AG09319 (cell line): ENCODE measurements around the gene OBP2A.

Experiments
- DNase-seq: peaks from one replicate; pipeline ENCODE4 v3.0.0-alpha.2; 2010; ENCODE audit warnings: low read depth; ENCODE audit errors: extremely low read depth
- TF ChIP-seq, protein P1 (sequence below): IDR thresholded peaks from 2 replicates; pipeline ENCODE4 v1.5.1; 2011; ENCODE audit warnings: low read depth, mild to moderate bottlenecking, inconsistent platforms, low read length, moderate library complexity

OBP2A gene

DNA sequence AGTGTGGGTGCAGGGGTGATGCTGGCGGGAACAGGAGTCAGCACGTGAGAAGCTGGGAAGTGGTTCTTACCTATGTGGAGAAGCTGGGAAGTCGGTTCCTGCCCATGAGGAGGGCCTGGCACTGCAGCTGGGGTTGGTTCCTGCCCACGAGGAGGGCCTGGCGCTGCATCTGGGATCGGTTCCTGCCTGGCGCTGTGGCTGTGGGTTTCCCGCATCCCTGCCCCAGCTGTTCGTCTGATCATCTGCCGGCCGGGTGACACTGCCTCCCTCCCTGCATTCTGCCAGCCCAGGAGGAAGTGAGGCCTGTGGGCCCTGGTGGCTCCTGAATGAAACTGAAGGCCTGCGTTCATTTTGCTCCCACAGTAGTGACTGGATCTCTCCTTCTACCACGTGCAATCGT, 5.1 kb downstream of the OBP2A start:
- TF ChIP-seq, protein P1, sequence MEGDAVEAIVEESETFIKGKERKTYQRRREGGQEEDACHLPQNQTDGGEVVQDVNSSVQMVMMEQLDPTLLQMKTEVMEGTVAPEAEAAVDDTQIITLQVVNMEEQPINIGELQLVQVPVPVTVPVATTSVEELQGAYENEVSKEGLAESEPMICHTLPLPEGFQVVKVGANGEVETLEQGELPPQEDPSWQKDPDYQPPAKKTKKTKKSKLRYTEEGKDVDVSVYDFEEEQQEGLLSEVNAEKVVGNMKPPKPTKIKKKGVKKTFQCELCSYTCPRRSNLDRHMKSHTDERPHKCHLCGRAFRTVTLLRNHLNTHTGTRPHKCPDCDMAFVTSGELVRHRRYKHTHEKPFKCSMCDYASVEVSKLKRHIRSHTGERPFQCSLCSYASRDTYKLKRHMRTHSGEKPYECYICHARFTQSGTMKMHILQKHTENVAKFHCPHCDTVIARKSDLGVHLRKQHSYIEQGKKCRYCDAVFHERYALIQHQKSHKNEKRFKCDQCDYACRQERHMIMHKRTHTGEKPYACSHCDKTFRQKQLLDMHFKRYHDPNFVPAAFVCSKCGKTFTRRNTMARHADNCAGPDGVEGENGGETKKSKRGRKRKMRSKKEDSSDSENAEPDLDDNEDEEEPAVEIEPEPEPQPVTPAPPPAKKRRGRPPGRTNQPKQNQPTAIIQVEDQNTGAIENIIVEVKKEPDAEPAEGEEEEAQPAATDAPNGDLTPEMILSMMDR = no peak
- DNase-seq = no peak

DNA sequence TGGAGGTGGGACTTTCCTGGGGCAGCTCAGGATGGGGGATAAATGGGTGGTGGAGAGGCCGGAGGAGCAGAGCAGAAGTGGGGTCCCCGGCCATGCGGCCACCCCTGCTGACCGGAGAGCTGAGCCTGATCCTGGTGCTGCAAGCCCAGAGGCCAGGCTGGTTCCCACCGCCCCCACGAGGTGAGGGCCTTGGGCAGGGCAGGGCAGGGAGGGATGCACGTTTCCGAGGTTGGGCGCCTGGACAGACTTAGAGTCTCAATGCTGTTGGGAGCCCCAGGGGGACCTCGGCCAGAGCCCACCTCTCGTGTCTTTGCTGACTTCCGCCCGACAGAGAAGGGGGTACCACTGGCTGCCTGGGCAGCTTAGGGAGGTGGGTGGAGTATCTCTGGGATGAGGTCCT, 5.5 kb downstream of the OBP2A start:
- DNase-seq = no peak
- TF ChIP-seq, protein P1 = no peak

DNA sequence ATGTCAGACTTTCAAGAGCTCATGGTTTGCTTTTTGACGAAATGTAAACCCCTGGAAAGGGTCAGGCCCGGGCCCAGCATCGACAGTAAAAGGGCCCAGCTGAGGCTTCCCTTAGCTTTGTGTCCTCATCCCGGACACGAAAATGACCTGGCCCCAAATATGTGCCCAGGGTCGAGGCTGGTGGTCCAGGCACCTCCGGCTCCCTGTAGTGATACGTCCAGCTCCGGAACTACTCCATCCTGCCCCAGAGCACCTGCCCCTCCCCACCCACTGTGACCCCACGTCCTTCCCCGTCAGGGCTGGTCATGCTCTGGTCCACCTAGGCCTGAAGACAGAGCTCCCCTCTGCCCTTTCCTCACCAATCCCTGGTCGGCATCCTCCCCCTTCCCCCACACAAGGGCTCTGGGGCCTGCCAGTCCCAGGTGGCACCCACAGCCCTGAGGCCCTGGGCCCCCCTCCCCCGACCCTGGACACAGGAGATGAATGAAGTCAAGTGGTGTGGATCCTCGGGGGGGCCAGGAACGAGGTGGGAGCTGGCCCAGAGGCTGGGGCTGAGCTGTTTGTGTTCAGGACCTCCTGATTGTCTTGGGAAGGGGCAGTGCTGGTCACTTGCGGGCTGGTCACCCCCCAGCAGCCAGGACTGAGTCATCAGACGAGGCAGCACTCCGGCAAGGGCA, 6.2 kb downstream of the OBP2A start:
- TF ChIP-seq, protein P1 = no peak

DNA sequence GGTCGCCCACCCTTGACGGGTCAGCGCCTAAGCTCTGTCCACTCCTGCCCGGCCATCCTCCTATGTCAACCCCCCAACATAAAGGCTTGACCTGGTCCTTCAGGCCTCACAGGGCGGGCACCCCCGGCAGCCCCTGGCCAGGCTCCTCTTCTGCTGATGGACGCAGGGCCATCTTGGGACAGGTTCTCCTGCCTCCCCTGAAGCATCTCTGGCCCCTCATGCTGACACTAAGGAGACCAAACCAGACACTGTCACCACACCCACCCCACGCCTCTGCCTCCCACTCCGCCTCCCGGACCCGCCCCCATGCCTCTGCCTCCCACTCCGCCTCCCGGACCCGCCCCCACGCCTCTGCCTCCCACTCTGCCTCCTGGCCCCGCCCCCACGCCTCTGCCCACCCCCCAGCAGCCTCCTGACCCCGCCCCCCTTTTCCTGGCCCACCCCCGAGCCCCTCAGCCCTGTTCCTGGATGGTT, 6.8 kb downstream of the OBP2A start:
- DNase-seq = no peak
- TF ChIP-seq, protein P1 = no peak

More for the DNA sequence above, 6.2 kb downstream of the OBP2A start:
- DNase-seq = no peak

GRCh38 chr9:135554718-135555117, 8.8 kb downstream of the OBP2A start:
- TF ChIP-seq, protein P1 = no peak
- DNase-seq = no peak

DNA sequence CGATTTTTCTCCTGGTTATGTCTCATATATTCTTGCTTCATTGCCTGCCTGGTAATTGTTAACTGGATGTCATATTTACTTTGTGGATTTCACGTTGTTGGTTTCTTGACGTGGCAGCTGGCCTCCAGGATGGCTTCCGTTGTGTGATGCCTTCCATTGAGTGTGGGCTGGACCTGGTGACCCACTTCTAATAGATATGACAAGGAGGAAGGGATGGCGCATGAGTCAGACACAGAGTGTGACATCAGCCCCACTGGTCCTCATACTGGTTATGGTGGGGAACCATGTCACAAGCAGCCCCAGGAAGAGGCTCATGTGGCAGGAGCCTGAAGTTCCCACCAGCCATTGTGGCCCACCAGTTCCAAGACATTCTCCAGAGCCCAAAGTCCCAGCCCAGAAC, 9.3 kb downstream of the OBP2A start:
- TF ChIP-seq, protein P1 = no peak
- DNase-seq = no peak

GRCh38 chr9:135555910-135556309, 10.0 kb downstream of the OBP2A start:
- DNase-seq = no peak
- TF ChIP-seq, protein P1 = no peak
